Natural killer cell treated with Interleukin-12 subunit alpha and Interleukin-12 subunit beta and Interleukin-15 and Interleukin-18, amount 100 ng/mL, for 72 hours (primary cell): ENCODE data around the gene NUP50. TPM values are rescaled to one million over a fixed set of nuclear protein-coding genes. Genes with fewer than 3 reads are reported as not detected.

Experiments
- ATAC-seq, 2 donors: fragments of 150-1000 bp; cut with Tn5 transposase in 1 of 2; sonication (Bioruptor Pico), chemical (Tn5 transposase) in 1 of 2; 2 replicates each; pipeline ENCODE4 v1.10.0; 2021
- DNase-seq: peaks from one replicate; pipeline ENCODE4 v3.0.0; 2022; ENCODE audit warnings: low spot score
- H3K27ac Mint-ChIP-seq, 2 donors: 1 replicate in 1 of 2; 2 replicates in 1 of 2; pipeline ENCODE4 v1.8.0; 2022; ENCODE audit warnings: mixed read lengths in 2 of 2, mild to moderate bottlenecking in 1 of 2, moderate library complexity in 1 of 2
- H3K27me3 Mint-ChIP-seq, 2 donors: 1 replicate in 1 of 2; 2 replicates in 1 of 2; pipeline ENCODE4 v1.8.0; 2022; ENCODE audit warnings: mixed read lengths in 2 of 2
- H3K36me3 Mint-ChIP-seq: one replicate; pipeline ENCODE4 v1.8.0; 2022; ENCODE audit warnings: mixed read lengths
- H3K4me1 Mint-ChIP-seq, 2 donors: 1 replicate in 1 of 2; 2 replicates in 1 of 2; pipeline ENCODE4 v1.8.0; 2022; ENCODE audit warnings: low read depth in 2 of 2, mixed read lengths in 2 of 2, mild to moderate bottlenecking in 1 of 2
- H3K4me3 Mint-ChIP-seq: one replicate; pipeline ENCODE4 v1.8.0; 2022; ENCODE audit warnings: mixed read lengths
- H3K9me3 Mint-ChIP-seq: 2 replicates; pipeline ENCODE4 v1.8.0; 2022; ENCODE audit warnings: mixed read lengths
- total RNA-seq, 2 donors: library from RNA; stranded (reverse); gene quantifications; one replicate each; pipeline ENCODE4 v1.2.3, GENCODE V29; 2022

Gene NUP50
- total RNA-seq, 2 donors from 2014 or later: 124 to 185 TPM

DNA sequence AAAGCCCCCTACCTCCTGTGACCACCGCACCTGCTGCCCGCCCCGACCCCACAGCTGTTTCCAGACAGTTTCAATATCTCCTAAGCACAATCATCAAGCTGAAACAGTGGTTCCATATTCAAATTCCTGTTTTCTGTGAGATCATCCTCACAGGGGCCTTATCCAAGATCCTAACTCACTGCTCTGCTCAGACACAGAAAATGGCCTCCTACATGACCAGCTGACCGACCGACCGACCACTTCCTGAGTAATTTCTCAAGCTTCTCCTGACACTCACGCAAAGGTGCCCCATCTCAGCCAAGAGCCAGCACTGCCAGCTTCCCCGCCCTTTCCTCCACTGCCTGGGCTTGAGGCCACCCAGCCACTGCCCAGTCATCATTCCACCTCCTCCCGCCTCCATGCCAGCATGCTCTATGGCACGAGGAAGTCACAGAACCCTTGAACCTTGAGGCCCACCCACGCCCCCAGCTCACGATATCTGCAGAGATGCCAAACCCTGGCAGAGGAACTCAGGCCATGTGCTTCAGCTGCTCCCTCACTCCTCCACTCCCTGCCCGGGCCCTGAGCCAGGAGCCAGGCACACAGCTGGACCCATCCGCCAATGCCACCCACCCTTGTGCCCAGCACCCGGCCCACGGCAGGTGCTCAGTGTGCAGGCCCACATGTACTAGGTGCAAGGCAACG, 62.9 kb downstream of the NUP50 start:
- ATAC-seq (peak; percentile 43 to 60), DNase-seq (peak; percentile 60)
- Mint-ChIP-seq H3K9me3 (no peaks in the 10 kb centered on the region), H3K36me3 (no peaks in the 10 kb centered on the region), H3K4me3 (peak overlapping the region; percentile 47), H3K27ac (peak overlapping the region; percentile 66 to 80), H3K27me3 (no peaks in the 10 kb centered on the region), H3K4me1 (peaks cover 38 to 56% of the 10 kb centered on the region in 2 donors)

- Mint-ChIP-seq H3K9me3 (no peaks in the 10 kb centered on the region), H3K4me3 (no peak overlapping the region), H3K36me3 (no peaks in the 10 kb centered on the region), H3K27me3 (no peaks in the 10 kb centered on the region), H3K4me1 (peaks cover 32 to 52% of the 10 kb centered on the region in 2 donors), H3K27ac (peak overlapping the region; percentile 55 to 80)
- DNase-seq: peak; percentile 62
- peak; percentile 25 to 28 for ATAC-seq
Measured at GRCh38 chr22:45227645-45228400, 64.1 kb downstream of the NUP50 start.

DNA sequence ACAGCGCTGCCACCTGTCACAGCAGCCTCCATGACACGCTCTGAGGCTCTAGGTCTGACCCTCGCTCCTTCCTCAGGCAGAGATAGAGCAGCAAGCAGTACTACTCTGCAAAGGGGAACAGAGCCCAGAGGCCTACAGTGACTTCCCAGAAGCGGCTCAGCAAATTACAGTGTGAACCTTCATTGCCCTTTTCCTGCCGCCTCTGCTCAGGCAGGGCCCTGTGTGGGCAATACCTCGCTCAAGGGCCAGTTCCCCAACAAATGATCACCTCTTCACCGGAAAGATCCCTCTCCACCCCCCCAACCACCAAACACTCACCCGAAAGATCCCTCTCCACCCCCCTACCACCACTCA, 64.7 kb downstream of the NUP50 start:
- no peaks in the 10 kb centered on the region for H3K27me3 Mint-ChIP-seq
- H3K36me3 Mint-ChIP-seq: no peaks in the 10 kb centered on the region
- peaks cover 31 to 48% of the 10 kb centered on the region in 2 donors for H3K4me1 Mint-ChIP-seq
- peak; percentile 51 for DNase-seq
- H3K27ac Mint-ChIP-seq: peak overlapping the region; percentile 55 to 80
- ATAC-seq: no peak
- H3K4me3 Mint-ChIP-seq: no peak overlapping the region
- no peaks in the 10 kb centered on the region for H3K9me3 Mint-ChIP-seq

- no peaks in the 10 kb centered on the region for H3K27me3 Mint-ChIP-seq
- ATAC-seq (no peak), DNase-seq (no peak)
- no peaks in the 10 kb centered on the region for H3K9me3 Mint-ChIP-seq
- no peak overlapping the region for H3K27ac Mint-ChIP-seq
- H3K36me3 Mint-ChIP-seq: no peaks in the 10 kb centered on the region
- H3K4me1 Mint-ChIP-seq: peaks cover 31 to 45% of the 10 kb centered on the region in 2 donors
- no peak overlapping the region for H3K4me3 Mint-ChIP-seq
Measured at GRCh38 chr22:45229181-45229580, 65.5 kb downstream of the NUP50 start.

DNA sequence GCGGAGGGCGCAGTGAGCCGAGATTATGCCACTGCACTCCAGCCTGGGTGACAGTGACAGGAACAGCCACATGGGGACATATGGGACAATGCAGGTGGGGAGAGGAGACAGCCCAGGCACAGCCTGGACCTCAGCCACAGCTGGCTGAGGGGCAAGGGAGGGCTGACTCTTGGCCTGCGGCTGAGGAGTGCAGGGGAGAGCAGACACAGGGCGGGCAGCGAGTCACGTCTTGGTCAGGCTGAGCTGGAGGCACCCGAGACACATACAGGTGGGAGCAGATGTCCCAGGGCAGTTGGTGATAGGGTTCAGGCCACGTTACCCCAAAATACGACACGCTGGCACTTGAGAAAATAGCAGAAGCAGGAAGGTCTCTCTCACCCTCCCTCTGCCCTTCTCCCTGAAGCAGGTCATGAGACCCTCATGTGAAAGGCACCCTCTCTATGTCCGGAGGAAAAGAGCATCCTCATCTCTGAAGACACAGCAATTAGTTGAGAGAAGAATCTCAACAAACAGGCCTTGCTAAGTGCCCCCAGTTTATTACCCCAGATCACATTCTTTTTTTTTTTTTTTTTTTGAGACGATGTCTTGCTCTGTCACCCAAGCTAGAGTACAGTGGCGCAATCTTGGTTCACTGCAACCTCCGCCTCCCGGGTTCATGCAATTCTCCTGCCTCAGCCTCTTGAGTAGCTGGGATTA, 66.4 kb downstream of the NUP50 start:
- peaks cover 33 to 40% of the 10 kb centered on the region in 2 donors for H3K4me1 Mint-ChIP-seq
- H3K36me3 Mint-ChIP-seq: no peaks in the 10 kb centered on the region
- H3K9me3 Mint-ChIP-seq: no peaks in the 10 kb centered on the region
- ATAC-seq (no peak), DNase-seq (no peak)
- no peak overlapping the region for H3K27ac Mint-ChIP-seq
- H3K4me3 Mint-ChIP-seq: no peak overlapping the region
- H3K27me3 Mint-ChIP-seq: no peaks in the 10 kb centered on the region

DNA sequence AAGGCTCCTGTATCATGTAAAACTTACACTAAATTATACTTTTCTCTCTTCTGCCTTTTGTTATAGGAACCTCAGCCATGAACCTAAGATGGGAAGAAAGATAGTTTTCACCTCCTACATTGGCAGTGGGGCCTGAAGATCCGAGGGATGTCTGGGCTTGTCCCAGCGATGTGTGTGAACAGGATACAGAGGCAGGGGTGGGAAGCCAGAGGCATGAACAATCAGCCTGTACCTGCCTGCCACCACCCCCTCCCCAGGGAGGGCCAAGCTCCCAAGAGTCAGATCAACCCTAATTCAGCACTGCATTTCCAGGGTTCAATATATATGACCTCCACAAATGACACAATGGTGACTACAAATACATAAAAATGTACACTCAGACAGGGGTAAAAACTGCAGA, 67.6 kb downstream of the NUP50 start:
- DNase-seq: no peak
- Mint-ChIP-seq H3K4me3 (no peak overlapping the region), H3K4me1 (peaks cover 36 to 37% of the 10 kb centered on the region in 2 donors), H3K27me3 (no peaks in the 10 kb centered on the region), H3K27ac (peak overlapping the region in 1 of 2 donors; percentile 64), H3K9me3 (no peaks in the 10 kb centered on the region), H3K36me3 (no peaks in the 10 kb centered on the region)
- no peak for ATAC-seq

GRCh38 chr22:45233386-45233785, 69.7 kb downstream of the NUP50 start:
- Mint-ChIP-seq H3K36me3 (no peaks in the 10 kb centered on the region), H3K9me3 (no peaks in the 10 kb centered on the region), H3K27ac (no peak overlapping the region), H3K27me3 (no peaks in the 10 kb centered on the region), H3K4me3 (no peak overlapping the region), H3K4me1 (peaks cover 21 to 28% of the 10 kb centered on the region in 2 donors)
- DNase-seq (no peak), ATAC-seq (no peak)

DNA sequence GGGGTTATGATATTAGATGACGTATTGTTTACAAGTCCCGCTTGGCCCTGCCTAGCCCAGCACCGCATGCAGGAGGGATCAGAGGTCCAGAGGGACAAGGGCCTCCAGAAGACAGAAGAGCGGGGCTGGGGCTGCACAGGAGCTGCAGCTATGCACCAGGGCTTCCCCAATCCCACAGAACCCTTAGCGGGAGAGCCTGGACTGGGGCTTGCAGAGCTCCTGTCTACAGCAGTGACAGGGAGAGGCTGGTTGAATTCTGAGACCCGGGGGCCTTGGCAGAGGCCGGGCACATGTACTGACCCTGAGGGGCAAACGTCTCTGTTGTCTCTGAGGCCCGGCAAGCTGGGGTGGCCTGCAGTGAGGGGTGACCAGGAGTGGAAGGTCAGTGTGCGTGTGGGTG, 70.1 kb downstream of the NUP50 start:
- peaks cover 20 to 29% of the 10 kb centered on the region in 2 donors for H3K4me1 Mint-ChIP-seq
- H3K36me3 Mint-ChIP-seq: no peaks in the 10 kb centered on the region
- DNase-seq (no peak), ATAC-seq (no peak)
- H3K27me3 Mint-ChIP-seq: no peaks in the 10 kb centered on the region
- no peaks in the 10 kb centered on the region for H3K9me3 Mint-ChIP-seq
- no peak overlapping the region for H3K27ac Mint-ChIP-seq
- H3K4me3 Mint-ChIP-seq: no peak overlapping the region

GRCh38 chr22:45235101-45235777, 71.5 kb downstream of the NUP50 start:
- Mint-ChIP-seq H3K36me3 (no peaks in the 10 kb centered on the region), H3K4me3 (peak overlapping the region; percentile 64), H3K27me3 (no peaks in the 10 kb centered on the region), H3K27ac (peak overlapping the region; percentile 64 to 81), H3K9me3 (no peaks in the 10 kb centered on the region), H3K4me1 (peaks cover 24 to 35% of the 10 kb centered on the region in 2 donors)
- ATAC-seq: peak; percentile 44 to 89
- no peak for DNase-seq

GRCh38 chr22:45235851-45236342, 72.2 kb downstream of the NUP50 start:
- H3K4me3 Mint-ChIP-seq: peak overlapping the region; percentile 64
- H3K4me1 Mint-ChIP-seq: peaks cover 25 to 34% of the 10 kb centered on the region in 2 donors
- H3K27me3 Mint-ChIP-seq: no peaks in the 10 kb centered on the region
- DNase-seq (no peak), ATAC-seq (no peak)
- H3K9me3 Mint-ChIP-seq: no peaks in the 10 kb centered on the region
- no peaks in the 10 kb centered on the region for H3K36me3 Mint-ChIP-seq
- H3K27ac Mint-ChIP-seq: peak overlapping the region; percentile 64 to 81

DNA sequence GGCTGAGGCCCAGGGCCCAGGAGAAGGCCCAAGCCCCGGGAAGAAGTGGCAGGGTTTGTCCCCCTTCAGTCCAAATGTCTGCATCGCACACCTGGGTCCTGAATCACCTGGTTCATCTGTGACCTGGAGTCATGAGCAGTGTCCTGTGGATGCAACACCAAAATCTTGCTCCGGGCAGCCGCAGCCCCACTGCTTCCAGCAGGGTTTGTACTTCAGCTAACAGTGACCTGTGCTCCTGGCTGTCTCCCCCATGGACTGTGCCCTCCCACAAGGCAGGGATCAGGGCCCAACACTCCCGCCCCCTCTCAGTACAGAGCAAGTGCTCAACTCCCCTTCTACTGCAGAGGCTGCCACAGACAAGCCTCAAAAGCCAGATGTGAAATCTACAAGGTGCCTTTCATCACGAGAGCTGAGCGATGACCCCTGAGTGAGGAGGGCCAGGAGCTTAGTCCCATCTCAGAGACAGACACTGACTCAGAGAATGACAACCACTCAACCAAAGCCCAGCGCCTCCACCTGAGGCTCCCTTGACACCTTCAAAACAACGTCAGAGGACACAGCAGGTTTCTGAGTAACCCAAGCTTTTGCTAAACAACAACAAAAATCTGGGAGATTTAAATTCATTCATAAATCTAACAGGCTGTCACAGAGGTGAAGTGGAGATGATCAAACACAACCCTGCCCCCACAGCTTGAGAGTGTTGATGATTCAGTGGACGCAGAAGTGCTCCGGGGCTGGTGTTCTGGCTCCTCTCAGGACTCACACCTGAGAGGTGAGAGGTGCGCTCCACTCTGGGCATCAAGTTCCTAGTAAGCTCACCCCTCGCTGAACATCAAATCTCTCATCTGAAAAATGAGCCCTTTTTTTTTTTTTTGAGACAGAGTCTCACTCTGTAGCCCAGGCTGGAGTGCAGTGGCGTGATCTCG, 73.6 kb downstream of the NUP50 start:
- peak overlapping the region in 1 of 2 donors; percentile 70 for H3K27ac Mint-ChIP-seq

More for the DNA sequence above, 73.6 kb downstream of the NUP50 start:
- DNase-seq (no peak), ATAC-seq (no peak)
- Mint-ChIP-seq H3K4me3 (no peak overlapping the region), H3K36me3 (no peaks in the 10 kb centered on the region), H3K4me1 (peaks cover 30 to 44% of the 10 kb centered on the region in 2 donors), H3K9me3 (no peaks in the 10 kb centered on the region), H3K27me3 (no peaks in the 10 kb centered on the region)
